CD1c-positive myeloid dendritic cell (primary cell): Measurements from ENCODE around the gene YJEFN3.
A peak's percentile ranks its signal among the peaks of the same experiment; 100 is the strongest.

Experiments used
- DNase-seq: peaks from one replicate; pipeline ENCODE4 v3.0.0-alpha.2; 2016; ENCODE audit errors: extremely low spot score

The YJEFN3 gene

GRCh38 chr19:19495614-19496603, 32.8 kb upstream of the YJEFN3 start:
- no peak for DNase-seq

DNA sequence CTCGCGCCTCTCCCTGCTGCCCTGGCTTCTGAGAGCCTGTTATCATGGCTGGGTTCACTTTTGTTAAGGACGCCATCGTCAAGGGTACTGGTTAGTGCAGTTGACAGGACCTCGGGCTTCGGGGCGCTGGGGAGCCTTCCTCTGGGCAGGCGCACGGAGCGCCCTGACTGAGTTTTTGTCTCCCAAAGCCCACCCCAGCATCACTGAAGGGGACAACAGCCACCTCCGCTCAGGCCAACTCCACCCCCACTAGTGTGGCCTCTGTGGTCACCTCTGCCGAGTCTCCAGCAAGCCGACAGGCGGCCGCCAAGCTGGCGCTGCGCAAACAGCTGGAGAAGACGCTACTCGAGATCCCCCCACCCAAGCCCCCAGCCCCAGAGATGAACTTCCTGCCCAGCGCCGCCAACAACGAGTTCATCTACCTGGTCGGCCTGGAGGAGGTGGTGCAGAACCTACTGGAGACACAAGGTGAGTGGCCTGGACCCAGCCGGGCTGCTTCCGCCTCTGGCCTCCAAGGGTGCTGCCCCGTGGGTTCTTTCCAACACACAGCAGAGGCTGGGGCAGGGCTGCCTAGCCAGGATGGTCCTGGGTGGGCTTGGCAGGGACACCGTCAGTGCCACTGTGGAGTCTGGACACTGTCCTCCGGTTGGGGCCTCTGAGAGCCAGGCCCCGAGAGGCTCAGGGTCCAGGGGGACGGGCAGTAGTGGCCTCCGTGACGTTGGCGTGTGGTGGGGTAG, 30.3 kb upstream of the YJEFN3 start:
- no peak for DNase-seq

DNA sequence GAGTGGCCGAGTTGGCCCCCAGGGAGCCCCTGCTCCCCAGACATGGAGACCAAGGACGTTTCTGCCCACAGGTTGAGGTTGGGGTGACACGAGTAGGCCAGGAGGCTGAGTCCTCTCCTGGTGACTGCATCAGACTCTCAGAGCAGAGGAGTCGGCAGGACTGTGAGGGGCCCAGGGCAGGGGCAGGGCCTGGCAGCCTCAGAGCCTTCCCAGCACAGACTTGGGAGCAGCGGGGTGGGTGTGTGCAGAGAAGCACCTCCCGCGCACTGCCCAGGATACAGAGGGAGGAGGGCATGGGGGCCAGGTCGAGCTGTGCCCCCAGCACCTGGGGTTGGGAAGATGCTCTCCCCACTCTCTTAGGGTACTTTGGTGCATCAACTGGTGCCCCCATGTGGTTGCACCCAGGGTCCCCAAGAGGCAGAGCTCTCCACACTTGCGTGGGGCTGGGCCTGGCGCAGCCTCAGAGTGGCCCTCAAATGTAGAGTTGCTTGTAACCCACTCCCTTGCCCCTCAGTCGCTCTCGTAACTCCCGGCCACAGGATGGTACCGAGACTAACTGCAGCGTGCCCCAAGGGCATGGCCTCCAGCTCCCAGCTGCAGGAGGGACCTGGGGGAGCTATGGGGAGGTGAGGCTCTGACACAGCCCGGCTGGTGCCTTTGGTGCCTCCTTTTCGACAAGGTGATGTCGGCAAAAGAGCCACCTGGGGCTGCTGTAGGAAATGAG, 29.3 kb upstream of the YJEFN3 start:
- no peak for DNase-seq

DNA sequence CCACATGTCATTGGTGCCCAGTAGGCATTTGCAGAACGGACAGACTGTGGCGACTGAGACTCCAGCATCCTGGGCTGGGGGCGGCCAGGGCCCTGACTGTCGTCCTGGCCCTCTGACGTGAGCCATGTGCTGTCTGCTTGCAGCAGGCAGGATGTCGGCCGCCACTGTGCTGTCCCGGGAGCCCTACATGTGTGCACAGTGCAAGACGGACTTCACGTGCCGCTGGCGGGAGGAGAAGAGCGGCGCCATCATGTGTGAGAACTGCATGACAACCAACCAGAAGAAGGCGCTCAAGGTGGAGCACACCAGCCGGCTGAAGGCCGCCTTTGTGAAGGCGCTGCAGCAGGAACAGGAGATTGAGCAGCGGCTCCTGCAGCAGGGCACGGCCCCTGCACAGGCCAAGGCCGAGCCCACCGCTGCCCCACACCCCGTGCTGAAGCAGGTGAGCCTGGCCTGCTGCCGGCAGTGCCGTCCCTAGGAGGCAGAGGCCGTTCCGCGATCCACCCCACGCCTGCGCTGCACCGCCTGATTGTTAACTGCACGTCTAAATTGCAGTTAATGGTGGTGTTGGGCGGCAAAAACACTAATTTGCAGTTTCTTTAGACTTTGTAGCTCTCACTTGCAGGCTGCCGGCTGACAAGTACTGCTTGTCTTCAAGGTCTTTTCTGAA, 27.6 kb upstream of the YJEFN3 start:
- no peak for DNase-seq

- no peak for DNase-seq
Observed at GRCh38 chr19:19501798-19502197, 26.9 kb upstream of the YJEFN3 start.

- no peak for DNase-seq
Observed at GRCh38 chr19:19502281-19502680, 26.4 kb upstream of the YJEFN3 start.

- no peak for DNase-seq
Observed at GRCh38 chr19:19502808-19503602, 25.7 kb upstream of the YJEFN3 start.

- DNase-seq: no peak
Observed at GRCh38 chr19:19504754-19505668, 23.7 kb upstream of the YJEFN3 start.

GRCh38 chr19:19505669-19506326, 22.9 kb upstream of the YJEFN3 start:
- no peak for DNase-seq

GRCh38 chr19:19506592-19506991, 22.1 kb upstream of the YJEFN3 start:
- DNase-seq: no peak

DNA sequence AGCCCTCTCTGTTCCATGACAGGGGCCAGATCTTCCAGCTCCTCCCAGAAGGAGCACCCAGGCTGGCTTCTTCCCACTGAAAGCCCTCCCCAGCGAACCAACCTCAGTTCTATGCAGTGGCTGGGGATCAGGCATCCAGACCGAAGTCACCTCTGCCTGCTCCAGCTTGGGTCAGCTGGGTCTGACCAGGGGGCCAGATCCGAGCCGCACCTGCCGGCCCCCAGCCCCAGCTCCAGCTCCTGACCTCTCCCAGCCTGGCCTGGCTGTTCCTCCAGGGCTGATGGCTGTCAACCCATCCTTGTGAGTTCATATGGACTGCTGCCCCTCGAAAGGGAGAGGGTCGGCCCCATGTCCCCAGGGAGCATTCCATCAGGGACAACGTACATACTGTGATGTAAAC, 21.4 kb upstream of the YJEFN3 start:
- no peak for DNase-seq

DNA sequence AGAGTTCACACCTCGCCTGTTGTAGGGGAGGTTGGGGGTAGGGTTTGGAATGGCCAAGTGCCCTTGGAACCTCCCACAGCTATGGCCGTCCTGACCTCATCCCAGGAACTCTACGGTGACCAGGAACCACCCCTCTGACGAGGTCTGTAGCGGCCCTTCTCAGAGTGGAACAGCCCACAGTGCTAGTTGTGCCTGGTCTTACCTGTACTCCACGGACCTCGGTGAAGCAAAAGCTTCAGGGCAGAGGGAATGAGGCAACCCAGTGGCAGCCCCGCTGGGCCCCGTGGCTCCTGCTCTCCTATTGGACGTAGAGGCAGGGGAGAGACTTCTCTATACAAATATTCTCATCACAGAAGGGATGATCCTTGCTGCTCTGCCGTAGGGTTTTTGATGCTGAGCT, 20.5 kb upstream of the YJEFN3 start:
- no peak for DNase-seq

DNA sequence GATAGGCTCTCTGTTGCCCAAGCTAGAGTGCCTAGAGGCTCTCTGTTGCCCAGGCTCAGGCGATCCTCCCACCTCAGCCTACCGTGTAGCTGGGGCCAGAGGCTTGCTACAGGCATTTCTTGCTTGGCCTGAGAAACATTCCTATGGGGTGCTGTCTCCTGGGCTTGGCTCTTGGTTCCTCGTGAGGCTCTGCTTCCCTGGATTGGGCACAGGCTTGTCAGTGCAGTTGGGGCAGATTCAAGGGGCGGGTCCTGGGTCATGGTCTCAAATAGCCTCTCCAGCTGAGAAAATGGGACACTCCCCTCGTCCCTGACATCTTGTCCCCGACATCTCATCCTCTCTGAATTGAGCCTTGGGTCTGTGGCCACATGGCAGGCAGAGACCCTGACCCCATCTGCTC, 18.3 kb upstream of the YJEFN3 start:
- DNase-seq: no peak

- no peak for DNase-seq
Observed at GRCh38 chr19:19513682-19514081, 15.0 kb upstream of the YJEFN3 start.

GRCh38 chr19:19514215-19514657, 14.5 kb upstream of the YJEFN3 start:
- peak; percentile 48 for DNase-seq

DNA sequence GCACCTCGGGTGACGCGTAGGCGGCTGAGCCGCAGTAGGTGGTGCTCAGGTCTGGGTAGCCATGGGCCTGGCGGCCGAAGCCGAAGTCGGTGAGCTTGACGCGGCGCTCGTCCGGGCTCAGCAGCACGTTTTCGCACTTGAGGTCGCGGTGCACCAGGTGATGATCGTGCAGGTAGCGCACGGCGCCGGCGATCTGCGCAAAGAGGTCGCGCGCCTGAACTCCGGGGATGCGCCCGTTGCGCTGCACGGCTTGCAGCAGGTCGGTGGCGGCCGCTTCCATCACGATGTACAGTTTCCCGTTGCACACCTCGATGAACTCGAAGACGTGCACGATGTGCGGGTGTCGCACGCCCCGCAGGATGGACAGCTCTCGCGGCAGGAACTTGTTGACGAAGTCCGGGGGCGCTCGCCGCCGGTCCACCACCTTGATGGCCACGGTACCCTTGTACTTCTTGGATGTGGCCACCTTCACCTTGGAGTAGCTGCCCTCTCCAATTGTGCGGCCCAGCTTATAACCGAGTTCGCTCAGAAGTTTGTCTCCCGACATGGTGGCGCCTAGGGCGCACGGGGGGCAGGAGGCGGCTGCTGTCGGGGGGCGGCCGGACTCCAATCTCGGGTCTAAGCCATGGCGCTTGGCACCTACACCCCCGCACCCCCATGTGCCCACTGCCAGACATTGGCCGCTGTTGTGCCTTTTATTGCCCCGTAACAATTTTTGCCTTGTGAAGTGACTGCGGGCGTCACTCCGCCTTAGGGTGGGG, 13.7 kb upstream of the YJEFN3 start, which contains the start of gene TSSK6:
Gene TSSK6, minus strand, starts transcription at position 668 of the 761 bp plus-strand sequence. Its CDS starts 121 bp downstream, at position 547.
- DNase-seq: no peak

- DNase-seq: peak; percentile 97
Observed at GRCh38 chr19:19515642-19516519, 12.8 kb upstream of the YJEFN3 start, which contains the start of gene NDUFA13. Gene NDUFA13, plus strand, starts transcription at chr19:19516225. Its CDS starts 14 bp downstream, at chr19:19516239.
